Pancreas (tissue), 10 donors: ENCODE data around the gene ALDH8A1. TPM values are rescaled to one million over a fixed set of nuclear protein-coding genes. Genes with fewer than 3 reads are reported as not detected.
"Not testable (repeated sequence)": the region's sequence is repeated elsewhere in the genome, so short reads cannot be mapped to it uniquely, and the experiment has no call there.

ENCODE experiments used
- ATAC-seq, 4 donors: fragments of 200-7000 bp; cut with Tn5 transposase; one replicate each; pipeline versions ENCODE4 v1.8.0 to v1.9.1; 2020; ENCODE audit warnings: mild to moderate bottlenecking in 4 of 4, moderate library complexity in 4 of 4
- DNase-seq, 6 donors: peaks; one replicate each; pipeline ENCODE4 v3.0.0-alpha.2; 2020
- FAIRE-seq: peaks from 2 replicates; lab custom pipeline; 2012; peaks lifted over from hg19 to GRCh38; lab: Jason Lieb, UNC
- H3K27ac ChIP-seq, 4 donors: fragments of 200-600 bp; sonication (generic); 1 replicate in 3 of 4; 2 replicates in 1 of 4; pipeline versions ENCODE4 v1.5.0 to v1.8.0; 2020
- H3K27me3 ChIP-seq, 4 donors: fragments of 200-600 bp; one replicate each; pipeline ENCODE4 v1.8.0; 2021
- H3K36me3 ChIP-seq, 3 donors: fragments of 200-600 bp; sonication (generic) in 1 of 3; one replicate each; pipeline versions ENCODE4 v1.5.0 to v1.8.0; 2020 to 2021
- H3K4me1 ChIP-seq, 3 donors: fragments of 200-600 bp; one replicate each; pipeline ENCODE4 v1.8.0; 2021
- H3K4me3 ChIP-seq, 4 donors: fragments of 200-600 bp; sonication (generic) in 2 of 4; one replicate each; pipeline versions ENCODE4 v1.5.0 to v1.8.0; 2020 to 2021
- H3K9me3 ChIP-seq, 4 donors: fragments of 200-600 bp; one replicate each; pipeline ENCODE4 v1.8.0; 2021
- CTCF ChIP-seq, 4 donors: fragments of 200-600 bp; sonication (generic) in 3 of 4; IDR thresholded peaks; one replicate each; pipeline versions ENCODE4 v1.5.0 to v1.8.0; 2021; ENCODE audit warnings: antibody characterized with exemption in 4 of 4
- WGBS, 2 donors: extraction: QIAGEN DNeasy Blood & Tissue Kit; methylation state at CpG; one replicate each; pipeline ENCODE4 v1.1.7; 2013; 5-methylcytosine and 5-hydroxymethylcytosine counted together
- intact Hi-C, 3 donors: fragments of 100-400 bp; cut with DNase I; formaldehyde crosslinking; loops; one replicate each; pipeline versions ENCODE4 v1.11.1 to v1.14.2; 2022
- polyA plus RNA-seq, 2 donors: library from polyadenylated mRNA; stranded (reverse); fragments of 200-250 nt; gene quantifications; one replicate each; pipeline ENCODE4 v1.2.3, GENCODE V29; 2013
- total RNA-seq, 6 donors: library from RNA; stranded (reverse); fragmentation: NEBNext Ultra II Directional in 4 of 6; extraction: Animal tissue kit (Norgen Biotek cat#: 25700) in 4 of 6; gene quantifications; one replicate each; pipeline versions ENCODE4 v1.2.1 to v1.2.4, GENCODE V29; 2021 to 2023
- donor health status: healthy with polysubstance abuse.
- donor health status: DM: no; HTN: no; CAD: no; lungs with moderate emphysema.
- donor health status: DM: no; HTN: no; CAD: no.
- donor health status: control.
- donor health status: control.
- donor health status: Bipolar disorder and iron deficiency.
- donor health status: DM: yes; HTN: yes; CAD: no.
- donor health status: DM: no; HTN: no; CAD: no.
- donor health status: DM: no; HTN: no; CAD: no.
- donor health status: DM: yes; HTN: yes; CAD: no.

Gene ALDH8A1
- total and polyA plus RNA-seq, 8 donors: 0.12 to 1.4 (median 0.74) TPM

GRCh38 chr6:134908906-134909516, 40.9 kb downstream of the ALDH8A1 start:
- 81 to 82% methylated on average over 12 of the region's 12 CpGs for WGBS, 2 donors
- H3K4me3 ChIP-seq: no peak overlapping the region
- ATAC-seq (peak in 3 of 4 donors; percentile 57 to 83 (median 59)), DNase-seq (peak in 2 of 6 donors; percentile 20 to 21), FAIRE-seq (no peak)
- H3K4me1 ChIP-seq: no peaks in the 10 kb centered on the region
- no peak overlapping the region for H3K27ac ChIP-seq
- H3K36me3 ChIP-seq: no peaks in the 10 kb centered on the region
- no peaks in the 10 kb centered on the region for H3K9me3 ChIP-seq
- intact Hi-C loops: no loop called here
- no peak for TF ChIP-seq CTCF (IDR thresholded peaks at IDR 0.05)
- H3K27me3 ChIP-seq: no peaks in the 10 kb centered on the region

DNA sequence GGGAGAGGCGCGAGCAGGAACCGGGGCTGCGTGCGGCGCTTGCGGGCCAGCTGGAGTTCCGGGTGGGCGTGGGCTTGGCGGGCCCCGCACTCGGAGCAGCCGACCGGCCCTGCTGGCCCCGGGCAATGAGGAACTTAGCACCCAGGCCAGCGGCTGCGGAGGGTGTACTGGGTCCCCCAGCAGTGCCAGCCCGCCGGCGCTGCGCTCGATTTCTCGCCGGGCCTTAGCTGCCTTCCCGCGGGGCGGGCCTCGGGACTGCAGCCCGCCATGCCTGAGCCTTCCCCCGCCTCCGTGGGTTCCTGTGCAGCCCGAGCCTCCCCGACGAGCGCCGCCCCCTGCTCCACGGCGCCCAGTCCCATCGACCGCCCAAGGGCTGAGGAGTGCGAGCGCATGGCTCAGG, 45.2 kb downstream of the ALDH8A1 start:
- intact Hi-C loops, DNase-seq, H3K4me3 ChIP-seq, H3K4me1 ChIP-seq, ATAC-seq, H3K27me3 ChIP-seq, H3K36me3 ChIP-seq, FAIRE-seq, H3K9me3 ChIP-seq, H3K27ac ChIP-seq: not testable (repeated sequence)
- WGBS, 2 donors: 95 to 96% methylated on average over 13 to 42 of the region's 42 CpGs

DNA sequence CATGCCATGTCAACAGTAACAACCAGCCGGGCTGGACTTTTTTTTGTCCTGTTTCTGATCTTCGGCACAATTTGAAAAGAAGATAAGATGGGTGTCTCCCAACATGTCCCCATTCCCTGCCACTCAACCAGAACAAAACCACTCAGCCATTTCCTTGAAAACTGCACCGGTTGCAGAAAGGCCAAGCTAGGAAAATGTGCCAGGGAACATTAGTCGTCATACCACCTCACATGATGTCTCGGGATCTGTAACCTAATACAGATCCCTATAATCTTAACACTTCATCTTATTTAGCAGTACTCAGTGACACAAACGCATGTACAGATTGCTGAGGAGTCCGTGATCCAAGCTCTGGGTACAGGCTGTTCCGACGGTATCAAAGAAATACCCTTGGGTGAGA, 46.5 kb downstream of the ALDH8A1 start:
- H3K36me3 ChIP-seq: no peaks in the 10 kb centered on the region
- DNase-seq: no peak
- intact Hi-C loops: no loop called here
- no peaks in the 10 kb centered on the region for H3K4me1 ChIP-seq
- no peak overlapping the region for H3K4me3 ChIP-seq
- peak in 2 of 4 donors; percentile 63 to 65 for ATAC-seq
- no peak for TF ChIP-seq CTCF (IDR thresholded peaks at IDR 0.05)
- H3K9me3 ChIP-seq: no peaks in the 10 kb centered on the region
- no peaks in the 10 kb centered on the region for H3K27me3 ChIP-seq
- 66 to 75% methylated on average over 9 of the region's 9 CpGs for WGBS, 2 donors
- no peak for FAIRE-seq
- no peak overlapping the region for H3K27ac ChIP-seq

- no peaks in the 10 kb centered on the region for H3K9me3 ChIP-seq
- TF ChIP-seq CTCF (IDR thresholded peaks at IDR 0.05): no peak
- ATAC-seq (peak in 1 of 4 donors; percentile 32), FAIRE-seq (no peak), DNase-seq (no peak)
- WGBS, 2 donors: 46 to 64% methylated on average over 3 of the region's 3 CpGs
- intact Hi-C loops: no loop called here
- H3K27ac ChIP-seq: no peak overlapping the region
- no peaks in the 10 kb centered on the region for H3K36me3 ChIP-seq
- no peak overlapping the region for H3K4me3 ChIP-seq
- no peaks in the 10 kb centered on the region for H3K4me1 ChIP-seq
- no peaks in the 10 kb centered on the region for H3K27me3 ChIP-seq
These were observed 47.0 kb downstream of the ALDH8A1 start for GRCh38 chr6:134902936-134903335.

- H3K9me3 ChIP-seq: no peaks in the 10 kb centered on the region
- no peaks in the 10 kb centered on the region for H3K4me1 ChIP-seq
- no peak for TF ChIP-seq CTCF (IDR thresholded peaks at IDR 0.05)
- no peaks in the 10 kb centered on the region for H3K36me3 ChIP-seq
- no peak overlapping the region for H3K27ac ChIP-seq
- H3K27me3 ChIP-seq: no peaks in the 10 kb centered on the region
- no peak for DNase-seq
- no peak overlapping the region for H3K4me3 ChIP-seq
- 68 to 70% methylated on average over 9 of the region's 9 CpGs for WGBS, 2 donors
- peak in 1 of 4 donors; percentile 18 for ATAC-seq
- no peak for FAIRE-seq
- intact Hi-C loops: no loop called here
These were observed 47.6 kb downstream of the ALDH8A1 start for GRCh38 chr6:134902074-134902861.
